Ectodermal cell (in vitro differentiated cells): Measurements from ENCODE around the gene CYB561D1.

Experiments used
- H3K27ac ChIP-seq: 2 replicates; pipeline ENCODE4 v1.7.0; 2013; ENCODE audit warnings: mild to moderate bottlenecking, low read depth, low read length; ENCODE audit not compliant: insufficient read depth, poor library complexity, severe bottlenecking
- H3K27me3 ChIP-seq: 2 replicates; pipeline ENCODE4 v1.7.0; 2013; ENCODE audit warnings: mild to moderate bottlenecking, low read length; ENCODE audit not compliant: insufficient read depth, control insufficient read depth, poor library complexity, severe bottlenecking
- H3K36me3 ChIP-seq: one replicate; pipeline ENCODE4 v1.7.0; 2013; ENCODE audit warnings: low read length; ENCODE audit not compliant: control insufficient read depth, insufficient read depth
- H3K4me1 ChIP-seq: one replicate; pipeline ENCODE4 v1.7.0; 2013; ENCODE audit warnings: low read length; ENCODE audit not compliant: control insufficient read depth, insufficient read depth
- H3K4me3 ChIP-seq: 2 replicates; pipeline ENCODE4 v1.7.0; 2013; ENCODE audit warnings: low read depth, low read length, control low read depth; ENCODE audit not compliant: insufficient read depth
- H3K9me3 ChIP-seq: 2 replicates; pipeline ENCODE4 v1.7.0; 2013; ENCODE audit warnings: mild to moderate bottlenecking, low read length, moderate library complexity; ENCODE audit not compliant: control insufficient read depth
- WGBS, 2 experiments: methylation state at CpG; one replicate each; pipeline ENCODE4 v1.1.7; 2013; ENCODE audit warnings: missing lambda C conversion rate in 2 of 2; 5-methylcytosine and 5-hydroxymethylcytosine counted together

CYB561D1 gene

DNA sequence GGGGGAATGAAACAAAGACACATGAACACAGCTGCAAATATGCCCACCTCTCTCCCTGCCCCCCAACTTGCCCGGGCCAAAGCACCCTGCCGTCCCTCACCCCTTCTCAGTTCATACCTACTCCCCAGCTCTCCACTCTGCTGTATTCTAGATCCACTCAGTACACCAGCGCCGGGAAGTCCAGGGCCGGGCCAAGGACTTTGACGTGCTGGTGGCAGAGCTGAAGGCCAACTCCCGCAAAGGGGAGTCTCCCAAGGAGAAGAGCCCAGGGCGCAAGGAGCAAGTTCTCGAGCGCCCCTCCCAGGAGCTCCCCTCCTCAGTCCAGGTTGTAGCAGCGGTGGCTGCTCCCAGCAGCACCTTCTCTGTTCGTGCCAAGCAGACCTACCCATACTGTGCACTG is 5.2 kb upstream of the CYB561D1 start:
- Histone ChIP-seq H3K27ac (no peak overlapping the region), H3K9me3 (no peaks in the 10 kb centered on the region), H3K4me1 (no peaks in the 10 kb centered on the region), H3K4me3 (no peak overlapping the region), H3K27me3 (no peaks in the 10 kb centered on the region), H3K36me3 (peaks cover 4% of the 10 kb centered on the region)
- WGBS, 2 experiments = 94% methylated on average over 12 of the region's 12 CpGs

GRCh38 chr1:109490029-109490933 is 3.6 kb upstream of the CYB561D1 start:
- Histone ChIP-seq H3K27ac (no peak overlapping the region), H3K4me3 (no peak overlapping the region), H3K9me3 (no peaks in the 10 kb centered on the region), H3K36me3 (peaks cover 4% of the 10 kb centered on the region), H3K27me3 (no peaks in the 10 kb centered on the region), H3K4me1 (no peaks in the 10 kb centered on the region)
- 90 to 94% methylated on average over 11 of the region's 11 CpGs for WGBS, 2 experiments

DNA sequence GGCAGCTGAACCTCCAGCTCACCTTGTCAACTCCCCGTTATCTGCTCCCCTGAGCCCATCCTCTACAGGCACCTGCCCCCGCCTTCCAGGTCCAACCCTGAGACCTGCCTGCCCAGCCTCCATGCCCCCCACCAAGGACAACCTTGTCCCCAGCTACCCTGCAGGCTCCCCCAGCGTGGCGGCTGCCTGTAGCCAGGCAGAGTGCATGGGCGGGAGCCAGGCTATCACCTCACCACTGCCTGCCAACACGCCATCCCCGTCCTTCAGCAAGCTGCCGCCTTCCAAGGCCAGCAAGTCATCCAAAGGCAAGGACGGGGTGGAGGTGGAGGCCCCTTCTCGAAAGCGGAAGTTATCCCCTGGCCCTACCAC is 3.0 kb upstream of the CYB561D1 start:
- Histone ChIP-seq H3K9me3 (no peaks in the 10 kb centered on the region), H3K4me3 (no peak overlapping the region), H3K4me1 (no peaks in the 10 kb centered on the region), H3K36me3 (peaks cover 4% of the 10 kb centered on the region), H3K27me3 (no peaks in the 10 kb centered on the region), H3K27ac (no peak overlapping the region)
- 93 to 94% methylated on average over 11 of the region's 11 CpGs for WGBS, 2 experiments

DNA sequence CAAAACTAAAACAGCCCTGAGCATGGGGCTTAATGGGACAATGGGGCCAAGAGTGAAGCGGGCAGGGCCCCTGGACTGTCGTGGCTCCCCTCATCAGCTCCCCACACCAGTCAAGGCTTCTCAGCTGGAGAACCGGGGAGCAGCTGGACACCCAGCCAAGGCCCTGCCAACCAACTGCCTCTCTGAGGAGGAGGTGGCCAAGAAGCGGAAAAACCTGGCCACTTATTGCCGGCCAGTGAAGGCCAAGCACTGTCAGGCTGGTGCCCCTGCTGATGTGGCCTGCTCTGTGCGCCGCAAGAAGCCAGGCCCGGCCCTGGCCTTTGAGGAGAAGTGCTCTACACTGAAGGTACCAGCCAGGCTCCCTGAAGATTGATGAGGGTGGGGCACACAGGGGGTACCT is 2.5 kb upstream of the CYB561D1 start:
- Histone ChIP-seq H3K27me3 (no peaks in the 10 kb centered on the region), H3K4me1 (no peaks in the 10 kb centered on the region), H3K9me3 (no peaks in the 10 kb centered on the region), H3K4me3 (no peak overlapping the region), H3K27ac (no peak overlapping the region), H3K36me3 (peaks cover 4% of the 10 kb centered on the region)
- 92 to 95% methylated on average over 8 of the region's 8 CpGs for WGBS, 2 experiments

GRCh38 chr1:109492779-109493178 is 1.1 kb upstream of the CYB561D1 start:
- WGBS, 2 experiments = 89 to 90% methylated on average over 4 of the region's 4 CpGs
- H3K9me3 ChIP-seq = no peaks in the 10 kb centered on the region
- H3K36me3 ChIP-seq = peaks cover 4% of the 10 kb centered on the region

GRCh38 chr1:109493227-109493626 is 667 bp upstream of the CYB561D1 start:
- peaks cover 4% of the 10 kb centered on the region for H3K36me3 ChIP-seq
- 88 to 92% methylated on average over 4 of the region's 4 CpGs for WGBS, 2 experiments
- H3K4me3 ChIP-seq = no peak overlapping the region
- no peaks in the 10 kb centered on the region for H3K27me3 ChIP-seq
- H3K9me3 ChIP-seq = no peaks in the 10 kb centered on the region
- no peak overlapping the region for H3K27ac ChIP-seq
- H3K4me1 ChIP-seq = peaks cover 10% of the 10 kb centered on the region

More at GRCh38 chr1:109492779-109493178, 1.1 kb upstream of the CYB561D1 start:
- H3K4me1 ChIP-seq = peaks cover 6% of the 10 kb centered on the region
- no peak overlapping the region for H3K4me3 ChIP-seq
- no peaks in the 10 kb centered on the region for H3K27me3 ChIP-seq
- no peak overlapping the region for H3K27ac ChIP-seq

DNA sequence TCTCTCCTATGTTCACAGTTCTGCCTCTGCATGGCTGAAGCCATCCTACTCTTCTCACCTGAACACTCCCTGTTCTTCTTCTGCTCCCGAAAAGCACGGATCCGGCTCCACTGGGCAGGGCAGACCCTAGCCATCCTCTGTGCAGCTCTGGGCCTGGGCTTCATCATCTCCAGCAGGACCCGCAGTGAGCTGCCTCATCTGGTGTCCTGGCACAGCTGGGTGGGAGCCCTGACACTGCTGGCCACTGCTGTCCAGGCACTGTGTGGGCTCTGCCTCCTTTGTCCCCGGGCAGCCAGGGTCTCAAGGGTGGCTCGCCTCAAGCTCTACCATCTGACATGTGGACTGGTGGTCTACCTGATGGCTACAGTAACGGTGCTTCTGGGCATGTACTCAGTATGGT is 1.8 kb downstream of the CYB561D1 start:
- no peak overlapping the region for H3K27ac ChIP-seq
- H3K4me1 ChIP-seq = peaks cover 14% of the 10 kb centered on the region
- H3K4me3 ChIP-seq = no peak overlapping the region
- WGBS, 2 experiments = 94% methylated on average over 7 of the region's 7 CpGs
- no peaks in the 10 kb centered on the region for H3K9me3 ChIP-seq
- no peaks in the 10 kb centered on the region for H3K27me3 ChIP-seq
- peaks cover 4% of the 10 kb centered on the region for H3K36me3 ChIP-seq

- Histone ChIP-seq H3K36me3 (no peaks in the 10 kb centered on the region), H3K9me3 (no peaks in the 10 kb centered on the region), H3K4me3 (no peak overlapping the region), H3K27me3 (no peaks in the 10 kb centered on the region), H3K4me1 (peaks cover 14% of the 10 kb centered on the region), H3K27ac (peak overlapping the region; percentile 16)
- 51 to 59% methylated on average over 9 of the region's 9 CpGs for WGBS, 2 experiments
Observed at GRCh38 chr1:109497449-109498160, 3.7 kb downstream of the CYB561D1 start.

- peaks cover 14% of the 10 kb centered on the region for H3K4me1 ChIP-seq
- no peaks in the 10 kb centered on the region for H3K9me3 ChIP-seq
- no peak overlapping the region for H3K4me3 ChIP-seq
- H3K27me3 ChIP-seq = no peaks in the 10 kb centered on the region
- H3K27ac ChIP-seq = peak overlapping the region; percentile 55
- 56 to 58% methylated on average over 12 of the region's 12 CpGs for WGBS, 2 experiments
- H3K36me3 ChIP-seq = no peaks in the 10 kb centered on the region
Observed at GRCh38 chr1:109498161-109498801, 4.4 kb downstream of the CYB561D1 start.

DNA sequence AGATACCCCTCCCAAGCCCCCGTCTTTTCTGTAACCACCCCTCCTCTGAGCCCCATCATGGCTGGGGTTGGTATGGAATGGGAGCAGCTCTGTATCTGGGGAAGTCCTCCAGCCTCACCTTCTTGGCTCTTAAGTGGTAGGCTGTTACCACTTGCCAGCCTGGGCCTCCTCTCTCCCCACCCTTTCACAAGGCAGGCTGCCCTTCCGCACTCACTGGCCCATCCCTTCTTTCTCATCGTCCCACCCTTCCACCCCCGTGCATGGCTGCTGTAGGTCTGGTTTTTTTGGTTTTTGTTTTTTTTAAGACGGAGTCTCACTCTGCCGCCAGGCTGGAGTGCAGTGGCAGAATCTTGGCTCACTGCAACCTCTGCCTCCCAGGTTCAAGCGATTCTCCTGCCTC is 5.2 kb downstream of the CYB561D1 start:
- Histone ChIP-seq H3K27me3 (no peaks in the 10 kb centered on the region), H3K9me3 (no peaks in the 10 kb centered on the region), H3K4me1 (peaks cover 14% of the 10 kb centered on the region), H3K27ac (no peak overlapping the region), H3K36me3 (no peaks in the 10 kb centered on the region), H3K4me3 (no peak overlapping the region)
- 84 to 89% methylated on average over 7 of the region's 7 CpGs for WGBS, 2 experiments
